HG03045 (cell line): ENCODE data around the gene JMJD8.
A peak's percentile ranks its signal among the peaks of the same experiment; 100 is the strongest.

ENCODE experiments used
- ATAC-seq: cut with Tn5 transposase; IDR thresholded peaks from one replicate; pipeline ENCODE4 v1.9.1; 2021; ENCODE audit warnings: mild to moderate bottlenecking, moderate library complexity; ENCODE audit not compliant: unreplicated experiment

The JMJD8 gene

DNA sequence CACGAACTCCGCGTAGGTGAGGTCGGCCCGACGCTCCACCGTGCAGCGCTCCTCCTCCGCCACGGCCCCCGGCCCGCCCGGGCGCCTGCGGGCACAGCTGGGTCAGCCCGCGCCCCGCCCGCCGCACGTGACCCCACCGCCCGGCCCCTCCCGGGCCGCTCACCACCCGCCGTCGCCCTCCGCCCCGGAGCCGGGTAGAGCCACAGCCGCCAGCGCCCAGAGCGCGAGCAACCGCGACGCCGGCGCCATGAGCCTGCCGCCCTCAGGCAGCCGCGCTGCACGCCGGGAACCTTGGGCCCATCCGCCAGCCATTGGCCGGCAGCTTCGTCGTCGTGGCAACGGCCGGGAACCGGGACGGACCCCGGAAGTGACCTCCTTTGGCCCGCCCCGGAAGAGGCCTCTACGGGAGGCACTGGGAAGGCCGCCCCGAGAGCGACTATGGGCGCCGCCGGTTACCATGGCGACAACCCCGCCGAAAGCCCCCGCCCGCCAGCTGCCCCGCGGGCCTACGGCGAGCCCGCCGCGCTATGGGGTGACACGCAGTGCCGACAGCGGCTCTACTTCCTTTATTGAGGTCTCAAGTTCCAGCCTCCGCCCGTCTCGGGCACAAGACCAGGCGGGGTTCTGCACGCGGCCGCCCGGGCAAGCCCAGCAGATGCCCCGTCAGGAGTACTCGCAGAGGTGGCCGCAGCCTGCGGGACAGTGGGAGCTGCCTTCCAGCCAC lies at the start of gene JMJD8:
TSS of gene JMJD8 (minus strand) at position 264 of the 724 bp plus-strand sequence. CDS start at position 249, 15 bp downstream.
- ATAC-seq: peak; percentile 58

GRCh38 chr16:733382-734207 lies 49.5 kb upstream of the JMJD8 start:
- no peak for ATAC-seq

DNA sequence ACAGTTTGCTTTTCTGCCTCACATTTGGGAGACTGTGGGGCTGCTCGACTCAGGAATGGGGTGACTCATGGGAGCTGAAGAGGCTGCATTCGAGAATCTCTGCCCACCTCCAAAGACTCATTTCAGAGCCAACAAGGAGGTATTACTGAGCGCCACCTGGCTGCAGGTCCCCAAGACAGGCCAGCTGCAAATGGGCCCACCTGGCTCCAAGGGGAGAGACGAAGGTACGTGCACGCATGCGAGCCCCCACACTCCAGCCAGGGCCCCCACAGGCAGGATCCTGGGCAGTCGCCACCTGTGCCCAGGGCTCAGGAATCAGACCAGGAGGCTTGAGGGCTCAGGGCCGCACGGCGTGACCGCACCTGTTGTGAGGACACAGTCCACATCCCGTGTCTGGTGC lies 48.8 kb upstream of the JMJD8 start:
- ATAC-seq: no peak

DNA sequence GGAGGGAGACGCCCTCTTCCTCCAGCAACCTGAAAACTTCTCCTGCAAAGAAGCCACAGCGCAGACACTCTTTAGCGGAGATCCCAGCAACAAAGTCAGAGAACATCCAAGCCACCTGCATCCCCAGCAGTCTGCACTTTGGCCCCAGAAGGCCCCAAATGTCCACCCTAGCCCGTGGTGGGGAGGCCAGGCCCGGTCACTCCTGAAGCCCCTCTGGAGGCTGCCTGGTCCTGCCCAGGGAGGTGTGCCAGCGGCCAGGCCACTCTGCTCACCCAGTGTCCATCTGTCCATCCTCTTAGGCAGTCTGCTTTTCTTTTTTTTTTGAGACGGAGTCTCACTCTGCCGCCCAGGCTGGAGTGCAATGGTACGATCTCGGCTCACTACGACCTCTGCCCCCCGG lies 48.2 kb upstream of the JMJD8 start:
- no peak for ATAC-seq

DNA sequence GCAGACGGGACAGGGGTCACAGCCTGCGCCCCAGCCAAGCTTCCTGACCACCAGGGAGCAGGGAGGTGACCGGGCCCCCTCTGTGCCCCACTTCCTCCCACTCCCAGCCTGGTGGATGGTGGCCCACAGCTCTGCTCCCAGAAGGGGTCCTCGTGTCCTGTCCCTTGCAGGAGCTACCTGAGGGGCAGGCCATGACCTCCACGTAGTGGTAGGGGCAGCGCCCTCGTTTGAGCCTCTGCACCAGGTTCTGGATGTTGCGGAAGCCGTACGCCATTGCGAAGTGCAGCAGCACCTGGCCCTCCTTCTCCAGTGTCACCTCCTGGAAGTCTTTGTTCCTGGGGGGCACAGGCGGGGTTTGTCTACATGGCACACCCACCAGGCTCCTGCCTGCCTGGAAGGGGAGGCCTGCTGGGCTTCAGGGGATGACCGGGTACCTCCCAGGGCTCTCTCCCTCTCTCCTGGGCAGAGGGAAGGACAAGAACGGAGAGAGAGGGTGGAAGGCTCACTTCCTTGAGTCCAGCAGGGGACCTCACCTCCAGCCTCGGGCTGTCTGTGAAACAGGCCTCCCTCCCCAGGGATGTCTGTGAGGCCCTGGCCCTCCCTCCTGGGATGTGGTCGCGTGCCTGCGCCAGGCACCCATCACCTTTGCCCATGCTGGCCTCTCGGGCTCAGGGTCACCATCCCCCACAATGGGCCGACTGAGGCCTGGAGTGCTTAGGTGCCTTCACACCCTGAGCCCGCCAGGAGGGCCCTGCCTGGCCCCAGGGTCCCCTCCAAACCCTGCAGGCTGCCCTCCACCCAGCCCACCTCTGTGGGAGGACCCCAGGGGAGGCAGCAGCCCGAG lies 46.8 kb upstream of the JMJD8 start:
- no peak for ATAC-seq

DNA sequence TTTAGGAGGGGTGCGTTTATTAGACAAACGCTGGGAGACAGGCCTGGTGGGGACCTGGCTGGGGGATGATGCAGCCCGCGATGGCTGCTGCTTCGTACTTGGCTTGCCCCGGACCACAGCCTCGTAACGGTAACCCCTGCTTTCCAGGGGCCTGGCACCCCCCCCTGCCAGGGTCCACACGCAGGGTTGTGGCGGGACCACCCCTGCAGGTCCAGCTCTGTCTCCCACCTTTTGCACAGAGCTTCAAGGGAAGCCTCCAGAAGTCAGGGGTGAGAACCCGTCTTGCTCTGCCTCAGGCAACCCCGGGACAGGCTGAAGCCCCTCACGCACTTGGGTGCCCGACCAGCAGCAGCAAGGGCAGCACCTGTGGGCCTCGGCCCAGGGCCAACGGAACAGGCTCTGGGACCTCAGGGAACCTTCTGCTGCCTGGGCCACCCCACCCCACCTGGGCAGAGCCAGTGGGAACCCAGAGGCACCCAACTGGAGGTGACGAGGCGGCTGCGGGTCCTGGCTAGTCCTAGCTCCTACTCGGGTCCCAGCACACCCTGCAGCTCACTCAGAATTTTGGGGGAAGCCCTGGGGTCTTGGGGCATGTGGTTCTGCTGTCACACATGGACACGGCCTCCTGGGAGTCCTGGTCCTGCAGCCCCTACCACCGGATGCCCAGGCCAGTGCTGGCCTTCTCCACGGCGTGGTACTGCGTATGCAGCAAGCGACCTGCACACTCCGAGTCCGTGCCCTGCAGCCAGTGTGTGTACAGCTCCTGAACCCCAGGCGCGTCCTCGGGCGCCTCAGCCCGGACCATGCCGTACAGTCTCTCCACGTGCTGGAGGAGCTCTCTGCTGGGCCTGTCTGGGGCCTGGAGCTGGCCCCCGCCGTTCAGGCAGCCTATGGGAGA lies 45.9 kb upstream of the JMJD8 start:
- ATAC-seq: no peak

DNA sequence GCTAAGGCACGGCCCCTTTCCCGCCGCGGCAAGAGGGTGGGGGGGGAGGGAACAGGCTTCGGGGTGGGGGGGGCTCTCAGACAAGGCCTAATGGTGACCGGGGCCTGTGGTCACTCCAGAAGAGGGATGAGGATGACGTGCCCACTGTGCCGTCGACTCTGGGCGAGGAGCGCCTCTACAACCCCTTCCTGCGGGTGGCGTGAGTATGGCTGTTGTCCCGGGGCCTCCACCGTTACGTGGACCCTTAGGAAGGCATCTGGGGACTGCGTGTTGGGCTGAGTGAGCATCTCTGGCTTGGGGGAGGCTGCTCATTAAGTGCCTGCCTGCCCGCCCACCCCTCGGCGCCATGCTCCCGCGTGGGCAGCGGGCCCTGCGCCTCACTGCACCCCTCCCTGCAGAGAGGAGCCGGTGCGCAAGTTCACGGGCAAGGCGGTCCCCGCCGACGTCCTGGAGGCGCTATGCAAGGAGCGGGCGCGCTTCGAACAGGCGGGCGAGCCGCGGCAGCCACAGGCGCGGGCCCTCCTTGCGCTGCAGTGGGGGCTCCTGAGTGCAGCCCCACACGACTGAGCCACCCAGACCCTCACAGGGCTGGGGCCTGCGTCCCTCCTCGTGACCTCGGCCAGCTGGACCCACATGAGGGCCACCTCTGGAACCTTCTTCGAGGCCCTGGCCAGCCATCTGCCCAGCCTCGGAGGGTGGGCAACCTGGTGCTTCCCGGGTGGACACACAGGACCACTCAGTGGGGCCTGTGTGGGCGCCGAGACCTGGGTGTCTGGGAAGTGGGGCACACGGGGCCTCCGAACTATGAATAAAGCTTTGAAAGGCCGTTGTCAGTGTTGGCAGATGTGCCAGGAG lies 45.0 kb upstream of the JMJD8 start:
- ATAC-seq: no peak

GRCh38 chr16:728131-728889 lies 44.2 kb upstream of the JMJD8 start:
- peak; percentile 21 for ATAC-seq

GRCh38 chr16:727291-727977 lies 43.3 kb upstream of the JMJD8 start:
- peak; percentile 4 for ATAC-seq

DNA sequence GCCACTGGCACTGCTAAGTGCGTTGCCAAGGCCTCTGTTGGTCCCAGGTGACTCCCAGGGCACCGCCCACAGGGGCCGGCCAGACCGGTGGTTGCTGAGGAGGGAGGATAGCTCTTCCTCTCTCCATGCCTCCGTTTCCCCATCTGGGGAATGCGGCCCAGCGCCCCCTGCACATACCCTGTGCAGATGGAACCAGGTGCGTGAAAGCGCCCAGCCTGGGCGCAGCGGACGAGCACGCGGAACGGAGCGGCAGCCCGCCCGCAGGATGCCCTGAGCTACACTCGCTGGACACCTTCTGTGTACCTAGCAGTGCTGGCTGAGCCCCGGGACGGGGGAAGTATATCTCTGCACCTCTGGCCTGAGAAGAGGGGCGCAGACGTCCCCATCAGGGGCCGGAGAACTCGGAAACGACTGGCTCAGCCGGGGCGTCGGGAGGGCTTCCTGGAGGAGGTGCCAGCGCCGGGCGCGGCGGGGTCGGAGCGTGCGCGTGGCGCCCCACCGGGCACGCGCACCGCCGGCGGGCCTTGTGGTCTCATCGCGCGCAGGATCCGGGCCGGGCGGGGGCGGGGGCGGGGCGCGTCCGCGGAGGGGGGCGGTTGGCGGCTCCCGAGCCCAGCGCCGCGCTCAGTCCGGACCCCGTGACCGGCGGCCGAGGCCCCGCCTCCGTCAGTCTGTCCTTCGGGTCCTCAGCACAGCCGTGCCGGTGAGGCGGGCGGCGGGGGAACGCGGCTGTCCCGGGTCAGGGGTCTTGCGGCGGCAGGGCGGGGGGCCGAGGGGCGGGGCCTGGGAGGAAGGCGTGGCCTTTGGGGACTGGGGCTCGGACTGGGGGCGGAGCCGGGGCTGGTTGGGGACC lies 42.5 kb upstream of the JMJD8 start, which contains the start of the genes CCDC78 and HAGHL:
TSS of gene CCDC78 (minus strand) at position 6 of the 853 bp plus-strand sequence. CDS start 76 bp downstream, outside the sequence.
TSS of gene HAGHL (plus strand) at position 669 of the 853 bp plus-strand sequence. CDS start 404 bp downstream, outside the sequence.
- ATAC-seq: peak; percentile 29

DNA sequence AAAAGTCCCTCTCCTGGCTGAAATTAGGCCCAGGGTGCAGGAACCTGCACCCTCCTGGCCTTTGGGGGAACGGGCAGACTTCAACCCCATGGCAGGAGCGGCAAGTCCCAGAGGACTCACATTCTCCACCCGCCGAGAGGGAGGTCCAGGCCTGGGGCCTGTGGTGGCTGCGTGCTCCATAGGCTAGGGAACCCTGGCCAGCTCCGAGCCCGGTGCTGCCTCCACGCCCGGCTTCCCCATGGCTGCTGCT lies 42.0 kb upstream of the JMJD8 start:
- ATAC-seq: no peak

DNA sequence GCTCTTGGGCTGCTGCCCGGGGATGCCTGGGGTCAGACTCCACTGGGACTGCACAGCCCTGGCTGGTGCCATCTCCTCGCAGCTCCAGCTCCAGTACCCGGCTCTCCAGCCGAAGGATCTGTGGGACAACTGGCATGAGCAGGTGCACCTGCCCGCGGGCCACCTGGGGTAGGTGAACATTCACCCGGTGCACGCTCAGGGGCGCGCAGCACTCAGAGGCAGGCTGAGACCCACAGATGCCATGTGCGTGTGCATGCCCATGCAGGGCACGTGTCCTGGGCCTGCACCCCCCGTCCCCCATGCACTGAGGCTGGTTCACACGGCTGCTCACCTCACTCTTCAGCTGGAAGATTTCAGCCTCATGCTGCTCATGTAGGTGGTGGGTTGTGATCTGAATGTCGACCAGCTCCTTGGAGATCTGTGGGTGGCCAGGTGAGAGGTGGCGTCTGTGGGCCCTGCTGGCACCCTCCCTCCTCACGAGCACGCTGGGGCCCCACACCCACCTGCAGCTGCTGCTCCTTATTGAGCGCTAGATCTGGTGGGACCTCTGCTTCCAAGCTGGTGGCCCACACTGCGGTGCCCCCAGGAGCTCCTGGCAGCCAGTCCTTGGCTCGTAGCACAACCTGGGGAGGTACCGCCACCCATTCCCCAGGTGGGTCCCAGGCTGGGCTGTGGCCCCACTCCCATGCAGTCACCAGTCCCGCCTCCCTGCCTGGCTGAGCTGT lies 41.5 kb upstream of the JMJD8 start:
- no peak for ATAC-seq

DNA sequence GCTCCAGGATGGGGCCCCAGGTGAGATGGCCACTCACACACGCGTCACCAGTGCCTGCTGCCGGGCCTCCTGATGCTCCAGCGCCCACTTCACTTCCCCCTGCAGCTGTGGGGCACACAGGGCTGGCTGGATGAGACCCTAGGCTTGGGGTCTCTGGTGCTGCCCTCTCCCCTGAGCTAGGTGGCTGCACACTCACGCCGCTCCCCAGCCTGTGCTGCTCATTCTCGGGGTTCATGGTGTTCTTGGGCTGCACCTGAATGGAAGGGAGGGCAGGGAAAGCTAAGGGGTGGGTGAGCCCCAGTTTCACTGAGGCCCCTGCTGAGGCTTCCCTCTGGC lies 40.9 kb upstream of the JMJD8 start:
- no peak for ATAC-seq

DNA sequence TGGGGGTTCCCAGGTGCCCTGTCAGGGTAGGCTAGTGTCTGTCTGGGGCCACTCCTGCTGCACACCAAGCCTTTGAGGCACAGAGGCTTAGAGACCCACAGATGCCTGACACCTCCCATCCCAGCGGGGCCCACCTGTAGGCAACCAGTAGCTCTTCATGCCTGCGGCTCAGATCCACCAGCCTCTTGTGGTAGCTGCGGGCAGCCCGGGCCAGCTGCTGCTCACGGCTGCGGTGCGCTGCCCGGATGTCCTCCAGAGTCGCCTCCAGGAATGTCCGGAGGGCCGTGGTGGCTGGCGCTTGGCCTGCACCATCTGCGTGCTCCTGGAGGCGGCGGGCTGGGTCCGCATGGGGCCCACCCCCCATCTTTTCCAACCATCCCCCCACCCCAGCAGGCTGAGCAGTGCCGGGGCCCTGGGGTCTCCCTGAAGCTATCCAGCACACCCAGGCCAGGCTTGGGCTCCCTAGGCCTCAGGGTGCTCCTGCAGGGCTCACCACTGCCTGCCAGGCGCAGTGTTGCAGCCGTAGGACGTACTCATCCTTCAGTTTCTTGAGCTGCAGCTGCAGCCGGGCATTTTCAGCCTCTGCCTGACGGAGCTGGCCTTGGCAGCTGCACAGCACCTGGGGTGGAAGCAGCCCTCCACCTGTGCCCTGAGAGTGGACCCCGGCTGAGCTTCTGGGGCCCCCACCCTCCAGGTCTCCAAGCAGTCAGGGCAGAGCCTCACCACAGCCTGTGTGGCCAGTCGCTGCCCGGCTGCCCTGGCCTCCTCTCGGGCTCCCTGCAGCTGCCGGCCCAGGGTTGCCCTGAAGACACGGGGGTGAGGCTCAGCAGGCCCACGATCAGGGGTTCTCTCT lies 40.3 kb upstream of the JMJD8 start:
- no peak for ATAC-seq

- ATAC-seq: no peak
Observed at GRCh38 chr16:723695-724094, 39.6 kb upstream of the JMJD8 start.
